ENCODE results near the gene ST8SIA4.

- no peak for TF ChIP-seq CTCF (IDR thresholded peaks at IDR 0.05)
- TF ChIP-seq POLR2A (IDR thresholded peaks at IDR 0.05): no peak
These were observed 108.9 kb downstream of the ST8SIA4 start for GRCh38 chr5:100794218-100794617.

Data from esophagus squamous epithelium (tissue), 4 donors.